Mesothelial cell of epicardium (in vitro differentiated cells): Measurements from ENCODE around the gene GLCCI1. TPM values are rescaled to one million over a fixed set of nuclear protein-coding genes. Genes with fewer than 3 reads are reported as not detected.

Experiments used
- DNase-seq, 2 experiments: peaks; one replicate each; pipeline ENCODE4 v3.0.0; 2021; ENCODE audit warnings: low spot score in 2 of 2; ENCODE audit not compliant: unreplicated experiment in 2 of 2
- H3K27ac Mint-ChIP-seq: 2 replicates; pipeline ENCODE4 v1.8.0; 2021; ENCODE audit warnings: mixed read lengths
- H3K27me3 Mint-ChIP-seq: 2 replicates; pipeline ENCODE4 v1.8.0; 2021; ENCODE audit warnings: low read depth, mixed read lengths
- H3K36me3 Mint-ChIP-seq: 2 replicates; pipeline ENCODE4 v1.8.0; 2021; ENCODE audit warnings: mixed read lengths
- H3K4me1 Mint-ChIP-seq: 2 replicates; pipeline ENCODE4 v1.8.0; 2021; ENCODE audit warnings: mixed read lengths
- H3K4me3 Mint-ChIP-seq: 2 replicates; pipeline ENCODE4 v1.8.0; 2021; ENCODE audit warnings: mild to moderate bottlenecking, moderate library complexity, mixed read lengths
- H3K9me3 Mint-ChIP-seq: 2 replicates; pipeline ENCODE4 v1.8.0; 2021; ENCODE audit warnings: mixed read lengths
- total RNA-seq: library from RNA; stranded (reverse); gene quantifications from 3 replicates; pipeline ENCODE4 v1.2.1, GENCODE V29; 2021
- TF ChIP-seq, protein P1 (sequence below): fragments of 200-600 bp; sonication (generic); IDR thresholded peaks from one replicate; pipeline ENCODE4 v1.5.0; 2021; ENCODE audit warnings: antibody characterized with exemption; ENCODE audit not compliant: unreplicated experiment

Gene GLCCI1
- total RNA-seq, 1 donor from 2014 or later, result 30.2 TPM

DNA sequence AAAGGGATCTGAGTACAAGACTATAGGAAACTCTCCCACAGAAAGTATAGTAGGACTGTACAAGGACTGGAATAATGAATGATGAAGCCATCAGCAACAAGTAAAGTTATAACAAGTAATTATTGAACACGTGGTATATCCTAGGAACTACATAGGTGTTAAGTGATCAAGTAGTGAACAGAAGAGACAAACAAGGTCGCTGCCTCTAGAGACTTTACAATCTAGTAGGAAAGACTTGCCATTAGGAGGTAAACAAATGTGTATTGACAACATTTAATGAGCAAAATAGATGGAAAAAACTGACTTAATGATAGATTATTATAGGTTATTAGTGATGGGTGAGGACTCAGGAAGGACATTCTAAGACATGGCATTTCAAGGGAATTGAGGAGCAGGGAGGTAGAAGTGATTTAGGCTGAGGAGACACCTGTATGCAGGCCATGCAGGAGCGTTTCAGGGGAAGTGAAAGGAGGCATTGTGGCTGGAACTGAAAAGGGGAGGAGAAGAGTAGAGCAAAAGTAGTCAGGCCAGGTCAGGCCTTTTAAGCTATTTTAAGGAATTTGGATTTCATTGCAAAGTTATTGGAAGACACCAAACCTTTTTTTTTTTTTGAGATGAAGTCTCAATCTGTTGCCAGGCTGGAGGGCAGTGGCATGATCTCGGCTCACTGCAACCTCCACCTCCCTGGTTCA lies 8.5 kb upstream of the GLCCI1 start:
- DNase-seq, result no peak
- TF ChIP-seq, protein P1, sequence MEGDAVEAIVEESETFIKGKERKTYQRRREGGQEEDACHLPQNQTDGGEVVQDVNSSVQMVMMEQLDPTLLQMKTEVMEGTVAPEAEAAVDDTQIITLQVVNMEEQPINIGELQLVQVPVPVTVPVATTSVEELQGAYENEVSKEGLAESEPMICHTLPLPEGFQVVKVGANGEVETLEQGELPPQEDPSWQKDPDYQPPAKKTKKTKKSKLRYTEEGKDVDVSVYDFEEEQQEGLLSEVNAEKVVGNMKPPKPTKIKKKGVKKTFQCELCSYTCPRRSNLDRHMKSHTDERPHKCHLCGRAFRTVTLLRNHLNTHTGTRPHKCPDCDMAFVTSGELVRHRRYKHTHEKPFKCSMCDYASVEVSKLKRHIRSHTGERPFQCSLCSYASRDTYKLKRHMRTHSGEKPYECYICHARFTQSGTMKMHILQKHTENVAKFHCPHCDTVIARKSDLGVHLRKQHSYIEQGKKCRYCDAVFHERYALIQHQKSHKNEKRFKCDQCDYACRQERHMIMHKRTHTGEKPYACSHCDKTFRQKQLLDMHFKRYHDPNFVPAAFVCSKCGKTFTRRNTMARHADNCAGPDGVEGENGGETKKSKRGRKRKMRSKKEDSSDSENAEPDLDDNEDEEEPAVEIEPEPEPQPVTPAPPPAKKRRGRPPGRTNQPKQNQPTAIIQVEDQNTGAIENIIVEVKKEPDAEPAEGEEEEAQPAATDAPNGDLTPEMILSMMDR, result no peak
- Mint-ChIP-seq H3K27me3 (no peaks in the 10 kb centered on the region), H3K36me3 (no peaks in the 10 kb centered on the region), H3K4me1 (peaks cover 29% of the 10 kb centered on the region), H3K9me3 (no peaks in the 10 kb centered on the region), H3K27ac (no peak overlapping the region), H3K4me3 (no peak overlapping the region)

DNA sequence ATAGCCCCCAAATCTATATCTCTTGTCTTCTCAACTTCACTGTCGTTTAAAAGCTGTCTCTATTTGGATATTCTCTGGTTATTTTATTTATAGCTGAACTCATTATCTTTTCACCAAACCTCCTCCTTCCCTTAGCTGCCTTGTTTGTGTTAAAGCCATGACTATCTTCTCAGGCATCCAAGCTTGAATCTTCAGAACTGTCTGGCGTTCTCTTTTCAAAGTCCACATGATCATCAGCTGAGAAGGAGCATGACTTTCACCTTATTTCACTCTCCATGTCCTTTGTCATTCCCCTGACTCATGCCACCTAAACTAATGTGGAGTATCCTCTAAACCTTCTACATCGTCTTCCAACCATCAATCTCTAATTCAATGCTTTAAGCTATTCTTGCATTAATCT lies 5.7 kb upstream of the GLCCI1 start:
- no peak for DNase-seq
- H3K27ac Mint-ChIP-seq, result no peak overlapping the region

DNA sequence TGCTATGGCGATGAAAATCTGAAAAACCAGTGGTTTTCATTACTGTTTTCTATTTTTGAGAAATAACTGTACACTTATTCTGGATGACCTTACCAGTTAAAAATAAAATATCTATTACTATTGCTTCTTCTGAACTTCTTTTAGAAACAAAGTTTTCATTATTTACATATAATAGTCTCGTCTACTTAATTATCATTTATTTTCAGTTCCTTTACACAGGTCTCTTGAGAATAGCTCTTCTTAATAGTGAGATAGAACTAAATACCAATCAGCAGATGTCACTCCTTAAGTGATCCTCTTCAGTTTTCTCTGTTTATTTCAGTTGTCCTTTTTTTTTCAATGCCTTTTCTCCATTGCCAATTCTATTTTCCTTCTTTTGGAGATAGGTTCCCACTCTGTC lies 4.3 kb upstream of the GLCCI1 start:
- no peak overlapping the region for H3K27ac Mint-ChIP-seq
- peaks cover 6% of the 10 kb centered on the region for H3K4me1 Mint-ChIP-seq
- TF ChIP-seq, protein P1, result no peak
- no peak for DNase-seq
- H3K4me3 Mint-ChIP-seq, result no peak overlapping the region
- H3K36me3 Mint-ChIP-seq, result no peaks in the 10 kb centered on the region
- H3K27me3 Mint-ChIP-seq, result no peaks in the 10 kb centered on the region
- no peaks in the 10 kb centered on the region for H3K9me3 Mint-ChIP-seq

More for the DNA sequence above, 5.7 kb upstream of the GLCCI1 start:
- H3K4me1 Mint-ChIP-seq, result peaks cover 8% of the 10 kb centered on the region
- H3K36me3 Mint-ChIP-seq, result no peaks in the 10 kb centered on the region
- TF ChIP-seq, protein P1, result no peak
- H3K9me3 Mint-ChIP-seq, result no peaks in the 10 kb centered on the region
- no peak overlapping the region for H3K4me3 Mint-ChIP-seq
- H3K27me3 Mint-ChIP-seq, result no peaks in the 10 kb centered on the region

DNA sequence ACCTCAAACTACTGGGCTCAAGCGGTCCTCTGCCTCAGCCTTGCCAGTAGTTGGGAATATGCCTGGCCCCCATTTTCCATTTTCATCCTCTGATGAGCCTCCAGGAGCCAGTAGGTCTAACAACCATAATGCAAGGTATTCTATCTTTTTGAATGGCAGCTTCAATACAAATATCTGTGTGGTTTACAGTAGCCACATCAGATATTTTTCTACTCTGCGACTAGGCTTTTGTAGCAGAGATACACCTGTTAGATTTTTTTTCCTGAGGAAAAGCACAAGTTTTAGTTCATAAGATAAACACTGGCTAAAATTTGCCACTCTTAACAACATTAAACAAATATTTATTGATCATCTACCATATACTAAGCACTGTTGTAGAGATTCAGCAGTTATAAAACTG lies 3.9 kb upstream of the GLCCI1 start:
- H3K36me3 Mint-ChIP-seq, result no peaks in the 10 kb centered on the region
- peaks cover 6% of the 10 kb centered on the region for H3K4me1 Mint-ChIP-seq
- H3K27me3 Mint-ChIP-seq, result no peaks in the 10 kb centered on the region
- no peaks in the 10 kb centered on the region for H3K9me3 Mint-ChIP-seq
- no peak overlapping the region for H3K4me3 Mint-ChIP-seq
- DNase-seq, result no peak
- TF ChIP-seq, protein P1, result no peak
- H3K27ac Mint-ChIP-seq, result no peak overlapping the region

DNA sequence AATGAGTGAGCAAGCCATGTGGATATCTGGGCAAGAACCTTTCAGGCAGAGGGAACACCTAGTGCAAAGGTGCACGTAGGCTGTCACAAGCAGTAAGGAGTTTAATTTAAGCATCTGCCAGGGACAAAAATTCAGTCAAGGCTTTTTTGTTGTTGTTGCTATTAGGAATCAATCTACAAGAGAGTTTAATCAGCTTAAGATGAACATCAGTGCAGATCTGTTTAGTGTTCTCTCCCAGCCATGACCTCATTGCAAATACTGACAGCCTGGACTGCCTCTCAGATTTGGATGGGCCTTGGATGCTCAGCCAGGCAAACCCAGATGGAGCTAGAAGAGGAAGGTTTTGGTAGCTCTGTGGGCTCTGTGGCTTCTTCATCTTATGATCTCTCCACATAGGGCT lies 3.3 kb upstream of the GLCCI1 start:
- H3K36me3 Mint-ChIP-seq, result no peaks in the 10 kb centered on the region
- TF ChIP-seq, protein P1, result no peak
- no peaks in the 10 kb centered on the region for H3K9me3 Mint-ChIP-seq
- no peak overlapping the region for H3K4me3 Mint-ChIP-seq
- DNase-seq, result no peak
- H3K4me1 Mint-ChIP-seq, result peaks cover 6% of the 10 kb centered on the region
- no peaks in the 10 kb centered on the region for H3K27me3 Mint-ChIP-seq
- no peak overlapping the region for H3K27ac Mint-ChIP-seq
